Stimulated activated naive CD8-positive, alpha-beta T cell treated with anti-CD3 and anti-CD28 coated beads, Interleukin-15, amount 100 ng/mL, for 72 hours (primary cell): Measurements from ENCODE around the gene FCHSD1.

ENCODE experiments used
- ATAC-seq: fragments of 150-1000 bp; cut with Tn5 transposase; 2 replicates; pipeline ENCODE4 v1.10.0; 2021; ENCODE audit warnings: mild to moderate bottlenecking, moderate library complexity
- DNase-seq, 2 donors: peaks; one replicate each; pipeline ENCODE4 v3.0.0; 2021 to 2022
- H3K27ac Mint-ChIP-seq, 2 donors: one replicate each; pipeline ENCODE4 v1.8.0; 2022; ENCODE audit warnings: mild to moderate bottlenecking in 2 of 2, mixed read lengths in 2 of 2, moderate library complexity in 2 of 2
- H3K27me3 Mint-ChIP-seq: one replicate; pipeline ENCODE4 v1.8.0; 2022; ENCODE audit warnings: mixed read lengths
- H3K4me1 Mint-ChIP-seq: one replicate; pipeline ENCODE4 v1.8.0; 2022; ENCODE audit warnings: mild to moderate bottlenecking, mixed read lengths
- H3K4me3 Mint-ChIP-seq, 2 donors: one replicate each; pipeline ENCODE4 v1.8.0; 2022; ENCODE audit warnings: mild to moderate bottlenecking in 2 of 2, mixed read lengths in 2 of 2, moderate library complexity in 1 of 2
- H3K9me3 Mint-ChIP-seq, 2 donors: one replicate each; pipeline ENCODE4 v1.8.0; 2022; ENCODE audit warnings: mixed read lengths in 2 of 2

The FCHSD1 gene

GRCh38 chr5:141650851-141651727 lies at the start of gene FCHSD1:
FCHSD1 (minus strand) TSS chr5:141651418; CDS start chr5:141651368, 50 bp downstream.
- DNase-seq (peak; percentile 83 to 86), ATAC-seq (peak; percentile 90)
- Mint-ChIP-seq H3K4me1 (peaks cover 38% of the 10 kb centered on the region), H3K4me3 (peak within 1 kb of the TSS; percentile 96 to 97), H3K27ac (peak within 1 kb of the TSS; percentile 97), H3K9me3 (no peaks in the 10 kb centered on the region), H3K27me3 (no peaks in the 10 kb centered on the region)

- peaks cover 67% of the 10 kb centered on the region for H3K27me3 Mint-ChIP-seq
- DNase-seq (no peak), ATAC-seq (no peak)
- H3K4me1 Mint-ChIP-seq = peaks cover 37% of the 10 kb centered on the region
- no peaks in the 10 kb centered on the region for H3K9me3 Mint-ChIP-seq
- H3K27ac Mint-ChIP-seq = no peak overlapping the region
- no peak overlapping the region for H3K4me3 Mint-ChIP-seq
Measured at GRCh38 chr5:141697586-141697985, 46.4 kb upstream of the FCHSD1 start.

- Mint-ChIP-seq H3K4me3 (no peak overlapping the region), H3K4me1 (peaks cover 37% of the 10 kb centered on the region), H3K27ac (no peak overlapping the region), H3K9me3 (no peaks in the 10 kb centered on the region), H3K27me3 (peaks cover 65% of the 10 kb centered on the region)
- no peak for DNase-seq
- ATAC-seq = no peak
Measured at GRCh38 chr5:141696431-141696830, 45.2 kb upstream of the FCHSD1 start.

- ATAC-seq (no peak), DNase-seq (no peak)
- H3K9me3 Mint-ChIP-seq = no peaks in the 10 kb centered on the region
- no peak overlapping the region for H3K27ac Mint-ChIP-seq
- peaks cover 61% of the 10 kb centered on the region for H3K27me3 Mint-ChIP-seq
- H3K4me1 Mint-ChIP-seq = peaks cover 32% of the 10 kb centered on the region
- no peak overlapping the region for H3K4me3 Mint-ChIP-seq
Measured at GRCh38 chr5:141695627-141696215, 44.5 kb upstream of the FCHSD1 start.

- ATAC-seq = no peak
- Mint-ChIP-seq H3K9me3 (no peaks in the 10 kb centered on the region), H3K4me3 (no peak overlapping the region), H3K27me3 (peaks cover 56% of the 10 kb centered on the region), H3K4me1 (peaks cover 32% of the 10 kb centered on the region), H3K27ac (peak overlapping the region in 1 of 2 donors; percentile 46)
- DNase-seq = no peak
Measured at GRCh38 chr5:141694479-141694878, 43.3 kb upstream of the FCHSD1 start.

GRCh38 chr5:141692919-141693725 lies 41.9 kb upstream of the FCHSD1 start:
- Mint-ChIP-seq H3K4me1 (peaks cover 32% of the 10 kb centered on the region), H3K27ac (no peak overlapping the region), H3K9me3 (no peaks in the 10 kb centered on the region), H3K4me3 (peak overlapping the region; percentile 78 to 84), H3K27me3 (peaks cover 47% of the 10 kb centered on the region)
- ATAC-seq = peak; percentile 76
- peak; percentile 44 to 63 for DNase-seq

- no peak for DNase-seq
- peak; percentile 19 for ATAC-seq
- Mint-ChIP-seq H3K27me3 (peaks cover 41% of the 10 kb centered on the region), H3K4me3 (peak overlapping the region; percentile 78 to 84), H3K9me3 (no peaks in the 10 kb centered on the region), H3K4me1 (peaks cover 32% of the 10 kb centered on the region), H3K27ac (peak overlapping the region in 1 of 2 donors; percentile 71)
Measured at GRCh38 chr5:141692533-141692888, 41.3 kb upstream of the FCHSD1 start.

GRCh38 chr5:141691867-141692532 lies 40.8 kb upstream of the FCHSD1 start:
- H3K4me1 Mint-ChIP-seq = peaks cover 32% of the 10 kb centered on the region
- DNase-seq = peak; percentile 88 to 89
- peak overlapping the region; percentile 16 to 71 for H3K27ac Mint-ChIP-seq
- H3K9me3 Mint-ChIP-seq = no peaks in the 10 kb centered on the region
- peak; percentile 83 for ATAC-seq
- H3K27me3 Mint-ChIP-seq = peaks cover 36% of the 10 kb centered on the region
- peak overlapping the region; percentile 78 to 84 for H3K4me3 Mint-ChIP-seq

- H3K9me3 Mint-ChIP-seq = no peaks in the 10 kb centered on the region
- peaks cover 32% of the 10 kb centered on the region for H3K4me1 Mint-ChIP-seq
- H3K4me3 Mint-ChIP-seq = no peak overlapping the region
- DNase-seq (no peak), ATAC-seq (no peak)
- no peak overlapping the region for H3K27ac Mint-ChIP-seq
- H3K27me3 Mint-ChIP-seq = peaks cover 29% of the 10 kb centered on the region
Measured at GRCh38 chr5:141691286-141691866, 40.2 kb upstream of the FCHSD1 start.

GRCh38 chr5:141686648-141687416 lies 35.6 kb upstream of the FCHSD1 start:
- H3K4me3 Mint-ChIP-seq = no peak overlapping the region
- DNase-seq (no peak), ATAC-seq (no peak)
- H3K27ac Mint-ChIP-seq = peak overlapping the region in 1 of 2 donors; percentile 6
- H3K9me3 Mint-ChIP-seq = no peaks in the 10 kb centered on the region
- peaks cover 14% of the 10 kb centered on the region for H3K27me3 Mint-ChIP-seq
- H3K4me1 Mint-ChIP-seq = peaks cover 25% of the 10 kb centered on the region

- DNase-seq (no peak), ATAC-seq (no peak)
- H3K27ac Mint-ChIP-seq = no peak overlapping the region
- H3K4me1 Mint-ChIP-seq = peaks cover 33% of the 10 kb centered on the region
- no peaks in the 10 kb centered on the region for H3K9me3 Mint-ChIP-seq
- H3K4me3 Mint-ChIP-seq = no peak overlapping the region
- H3K27me3 Mint-ChIP-seq = peaks cover 7% of the 10 kb centered on the region
Measured at GRCh38 chr5:141685591-141685990, 34.4 kb upstream of the FCHSD1 start.

- DNase-seq = no peak
- ATAC-seq = no peak
- Mint-ChIP-seq H3K27me3 (no peaks in the 10 kb centered on the region), H3K9me3 (no peaks in the 10 kb centered on the region), H3K27ac (no peak overlapping the region), H3K4me3 (no peak overlapping the region), H3K4me1 (peaks cover 35% of the 10 kb centered on the region)
Measured at GRCh38 chr5:141683596-141684141, 32.5 kb upstream of the FCHSD1 start.

- ATAC-seq = peak; percentile 83
- Mint-ChIP-seq H3K9me3 (no peaks in the 10 kb centered on the region), H3K27ac (peak within 1 kb of the TSS; percentile 43 to 89), H3K4me1 (peaks cover 35% of the 10 kb centered on the region), H3K4me3 (peak within 1 kb of the TSS; percentile 87 to 88), H3K27me3 (no peaks in the 10 kb centered on the region)
- peak; percentile 45 to 48 for DNase-seq
Measured at GRCh38 chr5:141681695-141682641, 30.8 kb upstream of the FCHSD1 start, which contains the start of gene ARAP3. ARAP3 (minus strand) TSS chr5:141682230; CDS start chr5:141680486, 1,744 bp downstream.
